ENCODE results near the gene PARD3.
"Not testable (repeated sequence)": the region's sequence is repeated elsewhere in the genome, so short reads cannot be mapped to it uniquely, and the experiment has no call there.

The PARD3 gene

DNA sequence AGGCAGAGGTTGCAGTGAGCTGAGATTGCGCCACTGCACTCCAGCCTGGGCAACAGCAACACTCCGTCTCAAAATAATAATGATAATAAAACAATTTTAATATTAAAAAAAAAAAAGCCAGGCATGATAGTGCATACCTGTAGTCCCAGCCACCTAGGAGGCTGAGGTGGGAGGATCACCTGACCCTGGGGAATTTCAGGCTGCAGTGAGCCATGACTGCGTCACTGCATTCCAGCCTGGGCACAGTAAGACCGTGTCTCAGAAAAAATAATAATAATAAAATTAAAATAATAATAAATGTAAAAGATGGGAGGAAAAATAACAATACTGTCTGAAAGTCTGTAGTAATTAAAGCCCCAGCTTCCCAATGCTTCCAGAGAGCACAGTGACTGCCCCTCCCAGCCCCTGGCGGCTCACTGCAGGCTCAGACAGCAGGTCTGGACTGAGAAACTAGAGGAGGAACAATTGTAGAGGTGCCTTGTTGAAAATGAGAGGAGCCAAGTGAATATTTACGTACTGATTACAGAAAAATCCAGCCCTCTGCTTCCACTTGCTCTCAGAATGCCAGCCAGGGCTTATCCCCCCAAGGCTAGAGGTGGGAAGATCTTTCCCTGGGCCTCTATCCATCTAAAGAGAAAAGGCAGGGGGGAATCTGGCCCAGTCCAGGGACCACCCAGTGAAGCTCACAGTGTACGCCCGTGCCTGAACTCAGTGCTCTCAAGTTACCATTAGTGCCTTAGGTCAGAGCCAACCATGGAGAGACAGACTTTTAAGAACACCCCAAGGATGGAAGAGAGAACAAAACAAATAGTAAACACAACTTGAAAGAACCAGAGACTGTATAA is 112.8 kb downstream of the PARD3 start:
- Mint-ChIP-seq H3K27me3 (peaks cover 8% of the 10 kb centered on the region), H3K36me3 (ENCODE audit: low read depth) (no peaks in the 10 kb centered on the region), H3K4me1 (ENCODE audit: low read depth) (peaks cover 6% of the 10 kb centered on the region), H3K27ac (no peak overlapping the region), H3K9me3 (no peaks in the 10 kb centered on the region), H3K4me3 (no peak overlapping the region)

DNA sequence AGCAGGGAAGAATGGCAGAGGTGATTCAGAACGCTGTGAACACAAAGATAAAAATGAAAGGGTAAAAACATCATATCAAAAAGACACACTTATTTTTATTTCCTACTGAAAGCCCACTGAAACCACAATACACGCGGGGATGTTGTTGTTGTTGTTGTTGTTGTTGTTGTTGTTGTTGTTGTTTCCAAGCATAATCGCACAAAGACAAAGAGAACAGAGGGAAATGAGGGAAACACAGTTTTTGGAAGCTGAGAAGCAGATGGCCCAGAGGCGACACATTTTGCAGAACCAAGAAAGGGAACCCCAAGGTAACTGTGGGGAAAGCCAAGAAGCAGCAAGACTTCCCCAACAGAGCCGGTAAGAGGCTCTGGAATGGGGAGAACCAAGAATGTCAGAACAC is 113.9 kb downstream of the PARD3 start:
- peaks cover 8% of the 10 kb centered on the region for H3K27me3 Mint-ChIP-seq
- no peak overlapping the region for H3K27ac Mint-ChIP-seq
- H3K4me1 Mint-ChIP-seq (ENCODE audit: low read depth), result peaks cover 8% of the 10 kb centered on the region
- no peaks in the 10 kb centered on the region for H3K9me3 Mint-ChIP-seq
- no peak overlapping the region for H3K4me3 Mint-ChIP-seq
- no peaks in the 10 kb centered on the region for H3K36me3 Mint-ChIP-seq (ENCODE audit: low read depth)

DNA sequence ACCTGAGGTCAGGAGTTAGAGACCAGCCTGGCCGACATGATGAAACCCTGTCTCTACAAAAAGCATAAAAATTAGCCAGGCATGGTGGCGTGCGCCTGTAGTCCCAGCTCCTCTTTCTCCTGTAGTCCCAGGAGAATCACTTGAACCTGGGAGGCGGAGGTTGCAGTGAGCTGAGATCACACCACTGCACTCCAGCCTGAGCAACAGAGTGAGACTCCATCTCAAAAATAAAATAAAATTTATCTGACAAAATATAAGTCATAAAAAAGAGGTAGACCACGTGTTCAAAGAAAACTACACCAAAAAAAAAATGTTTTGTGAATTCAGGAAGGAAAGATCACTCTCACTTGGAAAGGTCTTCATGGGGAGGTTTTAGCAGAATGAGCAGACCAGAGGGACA is 114.3 kb downstream of the PARD3 start:
- not testable (repeated sequence) for H3K9me3 Mint-ChIP-seq; H3K4me1 Mint-ChIP-seq (ENCODE audit: low read depth); H3K4me3 Mint-ChIP-seq; H3K36me3 Mint-ChIP-seq (ENCODE audit: low read depth); H3K27me3 Mint-ChIP-seq; H3K27ac Mint-ChIP-seq

DNA sequence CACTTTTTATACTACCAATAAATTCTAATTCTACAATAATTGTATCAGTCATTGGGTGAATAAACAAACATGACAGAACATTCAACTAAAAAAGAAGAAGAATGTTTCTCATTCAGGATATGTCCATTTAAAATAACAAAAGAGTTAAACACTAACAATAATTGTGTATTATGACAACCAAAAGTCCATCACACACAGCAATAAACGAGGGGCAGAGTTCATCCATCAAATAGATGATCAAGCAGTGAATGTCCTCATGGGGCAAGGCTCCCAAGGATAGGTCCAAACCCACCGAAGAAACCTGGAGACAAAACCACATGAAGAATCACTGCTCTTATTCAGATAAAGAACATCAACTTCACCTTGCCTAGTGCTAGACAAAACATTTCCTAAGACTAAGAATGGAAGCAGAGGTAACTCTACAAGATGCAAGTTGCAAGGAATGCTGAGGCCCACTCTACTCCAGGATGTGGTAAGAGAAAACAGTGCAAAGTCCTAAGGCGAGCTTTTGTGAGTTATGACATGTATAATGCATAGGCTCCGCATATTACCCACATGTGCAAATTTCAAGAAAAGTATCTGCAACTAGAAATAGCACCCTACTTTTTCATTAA is 115.1 kb downstream of the PARD3 start:
- H3K27me3 Mint-ChIP-seq, result peaks cover 4% of the 10 kb centered on the region
- H3K27ac Mint-ChIP-seq, result no peak overlapping the region
- peaks cover 4% of the 10 kb centered on the region for H3K4me1 Mint-ChIP-seq (ENCODE audit: low read depth)
- H3K9me3 Mint-ChIP-seq, result no peaks in the 10 kb centered on the region
- H3K4me3 Mint-ChIP-seq, result no peak overlapping the region
- H3K36me3 Mint-ChIP-seq (ENCODE audit: low read depth), result no peaks in the 10 kb centered on the region

DNA sequence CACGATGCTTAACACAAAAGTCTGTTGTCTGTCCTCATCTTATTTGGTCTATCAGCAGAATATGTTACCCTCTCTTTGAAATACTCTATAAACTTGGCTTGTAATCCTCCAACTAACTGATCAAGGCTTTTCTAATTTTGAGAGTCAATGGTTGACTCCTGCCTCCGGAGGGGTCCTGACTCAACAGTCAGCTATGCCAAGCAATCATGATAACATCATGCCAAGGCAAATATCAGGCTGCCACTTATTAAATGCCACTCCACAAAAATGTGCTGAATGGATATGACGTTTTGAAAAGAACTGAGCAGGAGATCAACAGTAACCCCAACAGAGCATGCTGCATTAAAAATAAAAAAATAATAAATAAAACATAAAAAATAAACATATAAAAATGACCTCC is 116.1 kb downstream of the PARD3 start:
- Mint-ChIP-seq H3K27me3 (peaks cover 4% of the 10 kb centered on the region), H3K27ac (no peak overlapping the region), H3K4me1 (ENCODE audit: low read depth) (peaks cover 4% of the 10 kb centered on the region), H3K36me3 (ENCODE audit: low read depth) (no peaks in the 10 kb centered on the region), H3K4me3 (no peak overlapping the region), H3K9me3 (no peaks in the 10 kb centered on the region)

DNA sequence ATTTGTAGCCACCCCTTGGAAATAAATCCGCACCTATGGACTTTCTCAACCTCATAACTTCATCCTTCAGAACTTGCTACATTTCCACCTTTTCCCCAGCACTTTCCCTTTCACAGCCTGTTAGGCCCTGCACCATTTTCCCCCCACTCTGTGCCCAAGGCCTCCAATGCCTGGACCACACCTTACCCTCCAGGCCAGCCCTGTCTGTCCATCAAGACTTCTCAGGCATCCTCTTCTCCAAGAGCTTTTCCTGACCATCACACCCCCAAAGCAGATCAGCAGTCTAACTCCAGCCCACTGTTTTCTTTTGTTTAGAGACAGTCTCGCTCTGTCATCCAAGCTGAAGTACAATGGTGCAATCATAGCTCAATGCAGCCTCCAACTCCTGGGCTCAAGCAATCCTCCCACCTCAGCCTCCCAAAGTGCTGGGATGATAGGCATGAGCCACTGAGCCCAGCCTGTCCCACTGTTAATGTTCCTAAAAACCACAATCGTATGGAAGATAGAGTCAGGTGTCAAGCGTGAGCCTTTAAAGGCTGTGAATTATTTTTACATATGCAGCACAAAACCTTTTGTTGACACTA is 116.8 kb downstream of the PARD3 start:
- no peak overlapping the region for H3K4me3 Mint-ChIP-seq

DNA sequence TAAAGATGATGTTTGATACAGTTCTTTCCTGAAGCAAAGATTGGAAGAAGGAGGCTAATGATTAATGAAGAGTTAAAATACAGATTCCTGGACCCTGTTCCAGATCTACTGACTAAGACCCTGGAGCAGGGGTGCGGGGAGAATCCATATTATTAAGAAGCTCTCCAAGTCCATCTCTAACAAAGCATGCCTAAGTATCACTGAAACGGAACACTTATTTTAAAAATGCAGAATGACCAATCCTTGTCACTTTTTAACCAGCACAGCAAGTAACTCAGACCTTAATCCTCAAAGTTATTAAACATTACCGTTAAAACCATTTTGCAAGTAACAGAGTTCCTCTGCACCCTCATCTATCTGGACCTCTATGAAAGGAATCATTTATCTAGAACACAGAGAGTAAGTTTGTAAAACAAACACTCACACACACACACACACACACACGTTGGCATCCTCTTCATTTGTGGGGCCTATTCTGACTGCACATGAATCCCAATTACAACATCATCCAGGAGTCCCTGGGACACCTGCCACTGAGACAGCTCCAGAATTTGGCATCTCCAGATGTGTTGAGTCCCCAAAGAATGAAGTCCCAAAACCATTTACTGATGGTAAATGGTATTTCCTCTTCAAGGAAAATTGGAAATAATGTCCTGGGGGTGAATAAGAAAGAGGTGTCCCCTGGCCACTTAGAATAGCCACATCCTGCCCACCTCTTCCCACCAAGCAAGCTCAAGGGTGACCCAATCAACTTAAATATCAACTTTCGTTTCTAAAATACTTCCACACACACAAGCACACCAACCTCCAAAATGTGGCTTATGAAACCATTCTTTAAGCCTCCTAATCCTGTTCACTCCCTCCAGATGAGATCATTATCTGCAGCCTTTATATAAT is 117.5 kb downstream of the PARD3 start:
- Mint-ChIP-seq H3K4me1 (ENCODE audit: low read depth) (peaks cover 4% of the 10 kb centered on the region), H3K9me3 (no peaks in the 10 kb centered on the region), H3K27me3 (no peaks in the 10 kb centered on the region), H3K27ac (no peak overlapping the region), H3K4me3 (no peak overlapping the region), H3K36me3 (ENCODE audit: low read depth) (no peaks in the 10 kb centered on the region)

More for the DNA sequence above, 116.8 kb downstream of the PARD3 start:
- no peaks in the 10 kb centered on the region for H3K36me3 Mint-ChIP-seq (ENCODE audit: low read depth)
- no peak overlapping the region for H3K27ac Mint-ChIP-seq
- no peaks in the 10 kb centered on the region for H3K9me3 Mint-ChIP-seq
- H3K4me1 Mint-ChIP-seq (ENCODE audit: low read depth), result peaks cover 4% of the 10 kb centered on the region
- H3K27me3 Mint-ChIP-seq, result peaks cover 2% of the 10 kb centered on the region

DNA sequence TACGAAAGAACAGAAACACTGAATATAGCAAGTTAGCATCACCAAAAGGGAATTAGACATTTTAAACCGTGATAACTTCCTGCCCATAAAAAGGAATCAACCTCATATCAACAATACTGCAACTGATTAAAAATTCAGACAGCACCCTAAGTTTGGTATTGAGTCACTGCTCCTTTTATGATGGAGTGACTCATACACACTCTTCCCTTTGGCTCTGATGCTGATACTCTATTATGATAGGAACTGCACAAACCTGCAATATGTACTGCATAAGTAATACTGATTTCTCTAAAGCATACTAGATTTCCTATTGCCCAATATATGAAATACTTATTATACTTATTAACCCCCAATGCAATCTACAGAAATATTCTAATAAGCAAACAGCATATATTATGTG is 118.7 kb downstream of the PARD3 start:
- Mint-ChIP-seq H3K4me1 (ENCODE audit: low read depth) (peaks cover 4% of the 10 kb centered on the region), H3K9me3 (no peaks in the 10 kb centered on the region), H3K27ac (no peak overlapping the region), H3K36me3 (ENCODE audit: low read depth) (no peaks in the 10 kb centered on the region), H3K4me3 (no peak overlapping the region), H3K27me3 (no peaks in the 10 kb centered on the region)

DNA sequence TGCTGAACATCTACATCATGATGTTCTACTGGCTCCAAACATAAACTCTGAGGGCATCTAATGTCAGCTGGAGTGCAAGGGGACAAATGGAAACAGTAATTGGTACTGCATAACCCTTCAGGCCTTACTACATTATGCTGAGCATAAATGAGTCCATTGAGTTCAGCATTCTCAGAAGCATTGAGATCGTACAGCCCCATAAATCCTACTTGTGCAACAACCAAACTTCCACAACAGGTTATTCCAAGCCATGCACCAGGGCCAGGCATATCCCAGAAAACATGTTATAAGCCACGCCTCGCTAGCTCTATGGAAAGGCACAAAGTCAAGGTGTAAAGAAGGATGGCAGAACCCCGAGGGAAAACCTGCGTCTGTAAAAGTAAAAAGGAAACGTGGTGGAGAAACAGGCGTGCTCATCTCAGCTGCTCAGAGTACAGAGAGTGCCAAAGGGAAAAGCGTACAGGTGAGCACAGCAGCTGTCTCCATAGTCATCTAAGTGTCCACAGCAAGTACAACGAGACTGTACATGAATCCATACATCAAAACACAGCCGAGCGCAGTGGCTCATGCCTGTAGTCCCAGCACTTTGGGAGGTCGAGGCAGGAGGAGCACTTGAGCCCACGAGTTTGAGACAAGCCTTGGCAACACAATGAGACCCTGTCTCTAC is 124.6 kb downstream of the PARD3 start:
- Mint-ChIP-seq H3K9me3 (no peaks in the 10 kb centered on the region), H3K27me3 (no peaks in the 10 kb centered on the region), H3K4me3 (no peak overlapping the region), H3K36me3 (ENCODE audit: low read depth) (no peaks in the 10 kb centered on the region), H3K27ac (no peak overlapping the region), H3K4me1 (ENCODE audit: low read depth) (no peaks in the 10 kb centered on the region)

DNA sequence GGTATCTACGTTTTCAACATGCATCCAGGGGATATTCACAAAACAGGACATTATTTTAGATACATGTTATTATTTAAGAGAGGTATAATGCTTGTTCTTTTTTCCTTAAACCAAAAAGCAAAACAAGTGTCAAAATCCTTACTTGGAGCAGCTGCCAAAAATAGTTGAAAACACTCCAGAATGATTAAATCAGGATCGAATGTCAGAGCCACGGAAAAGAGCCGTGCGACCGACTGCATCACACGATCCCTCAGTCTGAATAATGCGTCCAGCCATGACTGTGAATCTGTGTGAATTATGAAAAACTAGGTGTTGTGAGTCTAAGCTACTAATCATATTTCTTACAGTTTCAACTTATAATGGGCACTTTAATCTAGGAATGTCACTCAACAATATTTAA is 126.0 kb downstream of the PARD3 start:
- no peaks in the 10 kb centered on the region for H3K9me3 Mint-ChIP-seq
- no peak overlapping the region for H3K4me3 Mint-ChIP-seq
- no peaks in the 10 kb centered on the region for H3K27me3 Mint-ChIP-seq
- no peak overlapping the region for H3K27ac Mint-ChIP-seq
- H3K4me1 Mint-ChIP-seq (ENCODE audit: low read depth), result no peaks in the 10 kb centered on the region
- H3K36me3 Mint-ChIP-seq (ENCODE audit: low read depth), result no peaks in the 10 kb centered on the region

DNA sequence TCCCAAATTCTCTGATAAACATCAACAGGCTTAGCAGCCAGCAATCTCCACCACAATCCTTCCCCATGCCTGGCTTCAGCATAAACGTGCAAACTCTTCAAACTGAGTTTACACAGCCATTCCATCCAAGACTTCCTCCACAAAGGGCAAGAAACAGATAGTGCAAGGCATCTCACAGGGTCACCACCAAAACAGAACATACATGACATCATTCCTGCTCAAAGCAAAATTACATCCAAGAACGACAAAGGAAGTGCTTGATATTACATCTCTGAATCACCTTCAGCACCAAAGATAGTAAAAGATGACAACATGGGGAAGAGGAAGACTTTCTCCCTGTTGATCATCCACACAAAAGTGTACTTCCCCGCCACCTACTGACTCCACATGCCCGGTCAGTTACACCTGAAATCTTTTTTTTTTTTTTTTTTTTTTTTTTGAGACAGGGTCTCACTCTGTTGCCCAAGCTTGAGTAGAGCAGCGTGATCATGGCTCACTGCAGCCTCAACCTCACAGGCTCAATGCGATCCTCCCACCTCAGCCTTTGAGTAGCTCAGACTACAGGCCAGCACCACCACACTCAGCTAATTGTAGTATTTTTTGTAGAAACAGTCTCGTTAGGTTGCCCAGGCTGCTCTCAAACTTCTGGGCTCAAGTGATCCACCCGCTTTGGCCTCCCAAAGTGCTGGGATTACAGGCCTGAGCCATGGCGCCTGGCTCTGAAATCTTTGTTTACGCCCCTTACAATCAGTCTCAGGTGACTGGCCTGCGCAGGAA is 127.5 kb downstream of the PARD3 start:
- Mint-ChIP-seq H3K27me3 (no peaks in the 10 kb centered on the region), H3K9me3 (no peaks in the 10 kb centered on the region), H3K4me3 (no peak overlapping the region), H3K27ac (no peak overlapping the region), H3K36me3 (ENCODE audit: low read depth) (no peaks in the 10 kb centered on the region), H3K4me1 (ENCODE audit: low read depth) (no peaks in the 10 kb centered on the region)

DNA sequence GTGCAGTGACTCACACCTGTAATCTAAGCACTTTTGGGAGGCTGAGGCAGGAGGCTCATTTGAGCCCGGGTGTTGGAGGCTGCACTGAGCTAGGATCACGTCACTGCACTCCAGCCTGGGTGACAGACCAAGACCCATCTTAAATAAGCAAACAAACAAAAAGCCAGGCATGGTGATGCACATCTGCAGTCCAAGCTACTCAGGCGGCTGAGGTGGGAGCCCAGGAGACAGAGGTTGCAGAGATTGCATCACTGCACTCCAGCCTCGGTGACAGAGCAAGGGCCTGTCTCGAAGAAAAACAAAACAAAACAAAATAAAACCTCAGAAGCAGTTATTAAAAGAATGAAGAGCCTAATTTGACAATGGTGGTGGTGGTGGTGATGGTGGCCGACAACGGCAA is 132.5 kb downstream of the PARD3 start:
- Mint-ChIP-seq H3K27ac (no peak overlapping the region), H3K27me3 (peaks cover under 1% of the 10 kb centered on the region), H3K36me3 (ENCODE audit: low read depth) (no peaks in the 10 kb centered on the region), H3K4me1 (ENCODE audit: low read depth) (no peaks in the 10 kb centered on the region), H3K4me3 (no peak overlapping the region), H3K9me3 (no peaks in the 10 kb centered on the region)

DNA sequence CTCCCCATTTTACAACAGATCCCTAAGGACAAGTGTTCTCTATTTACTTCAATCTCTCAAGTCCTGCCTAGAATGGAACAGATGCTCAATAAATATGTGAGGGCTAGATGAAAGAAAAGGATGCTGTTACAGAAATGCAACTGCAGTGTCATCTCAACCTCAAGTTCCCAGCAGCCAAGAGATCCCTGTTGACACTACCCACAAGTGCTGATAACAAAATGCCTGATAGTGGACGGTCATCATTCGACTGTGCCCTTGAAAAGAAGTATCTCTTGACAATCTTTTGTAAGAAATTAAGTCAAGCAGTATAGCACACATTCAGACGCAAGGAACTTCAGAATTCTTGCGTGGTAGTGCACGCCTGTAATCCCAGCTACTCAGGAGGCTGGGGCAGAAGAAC is 133.2 kb downstream of the PARD3 start:
- H3K9me3 Mint-ChIP-seq, result no peaks in the 10 kb centered on the region
- peaks cover 4% of the 10 kb centered on the region for H3K27me3 Mint-ChIP-seq
- no peak overlapping the region for H3K4me3 Mint-ChIP-seq
- H3K4me1 Mint-ChIP-seq (ENCODE audit: low read depth), result no peaks in the 10 kb centered on the region
- H3K27ac Mint-ChIP-seq, result no peak overlapping the region
- H3K36me3 Mint-ChIP-seq (ENCODE audit: low read depth), result no peaks in the 10 kb centered on the region

DNA sequence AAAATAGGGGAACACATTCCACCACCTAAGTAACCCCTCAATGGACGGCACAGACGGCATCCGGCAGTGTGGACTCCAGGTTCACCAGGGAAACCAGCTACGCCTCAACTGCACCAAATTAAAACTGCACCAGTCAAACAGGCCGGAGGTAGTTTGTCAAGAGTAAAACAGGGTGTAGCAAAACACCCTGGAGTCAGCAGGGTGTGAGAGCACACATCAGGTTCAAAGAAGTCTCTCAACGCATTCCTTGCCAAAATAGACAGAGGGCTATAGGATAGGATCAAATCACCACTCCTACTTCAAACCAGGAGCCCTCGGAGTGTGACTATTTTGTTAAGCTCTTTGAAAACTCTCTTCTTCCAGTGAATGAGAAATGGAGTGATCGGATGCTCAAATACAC is 135.9 kb downstream of the PARD3 start:
- H3K9me3 Mint-ChIP-seq, result no peaks in the 10 kb centered on the region
- no peaks in the 10 kb centered on the region for H3K4me1 Mint-ChIP-seq (ENCODE audit: low read depth)
- H3K27me3 Mint-ChIP-seq, result peaks cover 5% of the 10 kb centered on the region
- H3K27ac Mint-ChIP-seq, result no peak overlapping the region
- no peaks in the 10 kb centered on the region for H3K36me3 Mint-ChIP-seq (ENCODE audit: low read depth)
- no peak overlapping the region for H3K4me3 Mint-ChIP-seq
